ENCODE measurements around the gene SOCS4. TPM values are rescaled to one million over a fixed set of nuclear protein-coding genes. Genes with fewer than 3 reads are reported as not detected.
"Not testable (repeated sequence)": the region's sequence is repeated elsewhere in the genome, so short reads cannot be mapped to it uniquely, and the experiment has no call there.

SOCS4 gene
- total RNA-seq, 1 donor from 2014 or later: 23.7 TPM

DNA sequence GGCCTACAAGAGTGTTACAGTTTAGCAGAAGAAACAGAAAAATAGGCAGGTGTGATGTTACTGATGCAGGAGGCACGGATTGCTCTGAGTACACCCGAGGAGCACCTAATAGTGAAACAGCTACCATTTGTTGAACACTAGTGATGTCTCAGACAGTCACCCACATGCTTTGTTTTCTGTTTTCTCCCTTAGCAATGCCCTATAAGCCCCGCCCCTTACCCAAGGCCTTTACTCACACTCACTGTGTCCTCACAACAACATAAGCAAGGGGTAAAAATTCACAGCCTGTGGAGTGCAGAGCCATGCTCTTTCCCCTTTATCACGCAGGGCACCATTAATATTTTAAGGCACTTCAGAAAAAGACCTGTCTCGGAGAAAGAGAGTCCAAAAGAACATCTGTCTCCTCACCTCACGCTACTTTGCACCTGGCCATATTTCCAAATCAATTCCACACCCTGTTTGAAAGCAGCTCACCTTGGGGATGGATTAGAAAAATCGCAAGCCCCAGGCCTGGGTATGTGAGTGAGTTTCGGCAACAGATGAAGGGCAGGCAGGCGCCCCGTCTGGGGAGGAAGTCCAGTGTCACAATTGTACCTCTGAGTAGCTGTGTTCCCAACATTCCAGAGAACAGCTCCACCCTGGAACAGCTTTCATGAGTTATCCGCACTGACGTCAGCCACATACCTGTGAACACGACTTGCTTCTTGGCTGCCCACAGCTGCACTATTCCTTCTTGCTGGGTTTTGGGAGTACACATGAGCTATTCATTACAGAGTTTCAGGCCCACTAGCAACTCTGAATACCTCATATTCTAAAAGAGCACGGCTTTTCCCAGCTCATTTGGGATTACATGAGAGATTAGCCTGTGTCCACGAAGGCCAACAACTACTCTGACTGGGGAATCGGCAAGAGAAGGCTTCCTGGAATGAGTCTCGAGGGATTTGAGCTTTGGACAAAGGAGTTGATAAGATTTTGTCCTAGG, 50.4 kb downstream of the SOCS4 start:
- H3K9me3 Mint-ChIP-seq (ENCODE audit: low read depth): no peaks in the 10 kb centered on the region
- H3K27ac Mint-ChIP-seq: peak overlapping the region; percentile 97

DNA sequence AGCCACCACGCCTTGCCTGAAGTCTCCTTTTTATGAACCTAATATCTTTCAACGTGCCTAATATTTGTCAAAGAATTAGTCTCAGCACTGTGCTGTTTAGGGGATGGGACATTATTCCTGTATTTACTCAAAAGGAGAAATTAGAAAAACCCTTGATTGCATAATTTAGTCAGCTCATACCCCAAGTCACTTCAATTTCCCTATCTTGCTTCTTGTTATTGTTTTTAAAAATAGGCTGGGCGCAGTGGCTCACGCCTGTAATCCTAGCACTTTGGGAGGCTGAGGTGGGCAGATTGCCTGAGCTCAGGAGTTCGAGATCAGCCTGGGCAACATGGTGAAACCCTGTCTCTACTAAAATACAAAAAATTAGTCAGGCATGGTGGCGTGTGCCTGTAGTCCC, 52.9 kb downstream of the SOCS4 start:
- not testable (repeated sequence) for H3K27ac Mint-ChIP-seq; H3K9me3 Mint-ChIP-seq (ENCODE audit: low read depth); DNase-seq (ENCODE audit: low spot score, unreplicated experiment); H3K4me3 Mint-ChIP-seq (ENCODE audit: low read depth); H3K36me3 Mint-ChIP-seq (ENCODE audit: insufficient read depth); H3K27me3 Mint-ChIP-seq
- peaks cover 14% of the 10 kb centered on the region for H3K4me1 Mint-ChIP-seq (ENCODE audit: low read depth)

More for the DNA sequence above, 50.4 kb downstream of the SOCS4 start:
- H3K36me3 Mint-ChIP-seq (ENCODE audit: insufficient read depth): no peaks in the 10 kb centered on the region
- TF ChIP-seq, protein P1, sequence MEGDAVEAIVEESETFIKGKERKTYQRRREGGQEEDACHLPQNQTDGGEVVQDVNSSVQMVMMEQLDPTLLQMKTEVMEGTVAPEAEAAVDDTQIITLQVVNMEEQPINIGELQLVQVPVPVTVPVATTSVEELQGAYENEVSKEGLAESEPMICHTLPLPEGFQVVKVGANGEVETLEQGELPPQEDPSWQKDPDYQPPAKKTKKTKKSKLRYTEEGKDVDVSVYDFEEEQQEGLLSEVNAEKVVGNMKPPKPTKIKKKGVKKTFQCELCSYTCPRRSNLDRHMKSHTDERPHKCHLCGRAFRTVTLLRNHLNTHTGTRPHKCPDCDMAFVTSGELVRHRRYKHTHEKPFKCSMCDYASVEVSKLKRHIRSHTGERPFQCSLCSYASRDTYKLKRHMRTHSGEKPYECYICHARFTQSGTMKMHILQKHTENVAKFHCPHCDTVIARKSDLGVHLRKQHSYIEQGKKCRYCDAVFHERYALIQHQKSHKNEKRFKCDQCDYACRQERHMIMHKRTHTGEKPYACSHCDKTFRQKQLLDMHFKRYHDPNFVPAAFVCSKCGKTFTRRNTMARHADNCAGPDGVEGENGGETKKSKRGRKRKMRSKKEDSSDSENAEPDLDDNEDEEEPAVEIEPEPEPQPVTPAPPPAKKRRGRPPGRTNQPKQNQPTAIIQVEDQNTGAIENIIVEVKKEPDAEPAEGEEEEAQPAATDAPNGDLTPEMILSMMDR (IDR thresholded peaks at IDR 0.05; ENCODE audit: unreplicated experiment): no peak
- peaks cover 8% of the 10 kb centered on the region for H3K4me1 Mint-ChIP-seq (ENCODE audit: low read depth)
- H3K4me3 Mint-ChIP-seq (ENCODE audit: low read depth): no peak overlapping the region
- peak; percentile 20 for DNase-seq (ENCODE audit: low spot score, unreplicated experiment)
- H3K27me3 Mint-ChIP-seq: no peaks in the 10 kb centered on the region

DNA sequence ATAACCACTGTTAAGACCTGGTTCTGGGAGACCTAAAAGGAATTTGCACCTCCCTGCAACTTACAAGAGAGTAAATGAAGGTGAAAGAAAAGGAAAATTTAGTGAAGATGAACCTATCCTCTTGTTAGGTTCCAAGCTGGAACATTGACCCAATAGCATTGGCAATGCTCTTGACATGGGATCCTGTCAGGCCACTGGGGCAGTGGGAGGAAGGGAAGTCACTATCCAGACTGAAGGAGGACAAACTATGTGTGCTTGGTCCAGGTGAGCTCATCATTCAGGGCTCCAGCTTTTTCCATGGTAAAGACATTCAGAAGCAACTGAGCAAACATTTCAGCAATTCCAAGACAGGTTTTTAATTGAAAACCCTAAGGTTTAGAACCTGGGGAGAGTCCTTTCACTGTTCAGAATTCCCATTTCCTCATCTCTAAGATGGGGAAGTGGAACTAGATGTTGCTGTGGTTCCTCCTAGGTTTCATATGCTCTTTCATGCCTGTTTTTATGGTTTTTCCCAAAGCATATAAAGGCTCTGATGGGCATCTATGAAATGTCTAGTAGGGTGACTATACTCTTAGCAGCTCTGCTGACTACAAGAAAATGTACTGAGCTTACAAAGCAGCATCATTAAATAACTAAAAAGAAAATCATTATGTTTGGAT, 57.5 kb downstream of the SOCS4 start:
- H3K27ac Mint-ChIP-seq: peak overlapping the region; percentile 16
- H3K4me1 Mint-ChIP-seq (ENCODE audit: low read depth): peaks cover 11% of the 10 kb centered on the region
- no peak overlapping the region for H3K4me3 Mint-ChIP-seq (ENCODE audit: low read depth)
- no peak for DNase-seq (ENCODE audit: low spot score, unreplicated experiment)
- H3K9me3 Mint-ChIP-seq (ENCODE audit: low read depth): no peaks in the 10 kb centered on the region
- H3K27me3 Mint-ChIP-seq: no peaks in the 10 kb centered on the region
- H3K36me3 Mint-ChIP-seq (ENCODE audit: insufficient read depth): no peaks in the 10 kb centered on the region
- TF ChIP-seq, protein P1 (IDR thresholded peaks at IDR 0.05; ENCODE audit: unreplicated experiment): no peak

DNA sequence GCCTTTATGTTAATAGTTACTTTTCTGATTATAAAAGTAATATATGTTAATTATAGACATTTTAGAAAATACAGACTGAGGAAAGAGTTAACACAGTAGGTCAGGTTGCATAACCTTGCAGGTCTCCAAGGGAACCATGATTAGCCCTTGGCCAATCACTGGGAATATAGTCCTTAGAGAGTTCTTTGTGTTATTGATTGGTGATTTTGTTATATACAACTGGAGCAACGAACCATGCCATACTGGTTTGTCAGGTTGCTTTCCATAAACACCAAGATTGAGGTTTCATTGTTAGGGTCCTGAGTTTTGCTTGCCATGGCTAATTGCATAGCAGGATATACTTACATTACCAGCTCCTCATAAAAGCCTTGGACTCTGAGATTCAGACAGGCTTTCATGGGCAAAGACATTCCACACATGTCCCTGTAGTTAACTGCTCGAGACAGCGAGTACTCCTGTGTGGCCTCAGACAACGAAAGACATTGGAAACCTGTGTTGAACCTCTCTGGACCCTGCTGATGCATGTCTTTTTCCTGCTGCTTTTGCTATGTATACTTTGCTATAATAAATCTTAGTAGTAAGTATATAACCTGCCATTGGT, 58.1 kb downstream of the SOCS4 start:
- DNase-seq (ENCODE audit: low spot score, unreplicated experiment): no peak
- Mint-ChIP-seq H3K27me3 (no peaks in the 10 kb centered on the region), H3K9me3 (ENCODE audit: low read depth) (no peaks in the 10 kb centered on the region), H3K4me1 (ENCODE audit: low read depth) (peaks cover 11% of the 10 kb centered on the region), H3K36me3 (ENCODE audit: insufficient read depth) (no peaks in the 10 kb centered on the region), H3K27ac (peak overlapping the region; percentile 92), H3K4me3 (ENCODE audit: low read depth) (no peak overlapping the region)
- TF ChIP-seq, protein P1 (IDR thresholded peaks at IDR 0.05; ENCODE audit: unreplicated experiment): no peak

DNA sequence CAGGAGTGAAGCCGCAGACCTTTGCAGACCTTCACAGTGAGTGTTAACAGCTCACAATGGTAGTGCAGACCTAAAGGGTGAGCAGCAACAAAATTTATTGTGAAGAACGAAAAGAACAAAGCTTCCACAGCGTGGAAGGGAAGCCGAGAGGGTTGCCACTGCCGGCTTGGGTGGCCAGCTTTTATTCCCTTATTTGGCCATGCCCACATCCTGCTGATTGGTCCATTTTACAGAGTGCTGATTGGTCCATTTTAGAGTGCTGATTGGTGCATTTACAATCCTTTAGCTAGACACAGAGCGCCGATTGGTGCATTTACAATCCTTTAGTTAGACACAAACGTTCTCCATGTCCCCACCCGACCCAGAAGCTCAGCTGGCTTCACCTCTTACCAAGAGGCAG, 59.9 kb downstream of the SOCS4 start:
- H3K4me3 Mint-ChIP-seq (ENCODE audit: low read depth): no peak overlapping the region
- H3K9me3 Mint-ChIP-seq (ENCODE audit: low read depth): no peaks in the 10 kb centered on the region
- DNase-seq (ENCODE audit: low spot score, unreplicated experiment): no peak
- H3K36me3 Mint-ChIP-seq (ENCODE audit: insufficient read depth): no peaks in the 10 kb centered on the region
- H3K27me3 Mint-ChIP-seq: no peaks in the 10 kb centered on the region
- H3K4me1 Mint-ChIP-seq (ENCODE audit: low read depth): peaks cover 13% of the 10 kb centered on the region
- TF ChIP-seq, protein P1 (IDR thresholded peaks at IDR 0.05; ENCODE audit: unreplicated experiment): no peak
- no peak overlapping the region for H3K27ac Mint-ChIP-seq
